Esophagus muscularis mucosa (tissue), 4 donors: Measurements from ENCODE around the gene SNX15. TPM values are rescaled to one million over a fixed set of nuclear protein-coding genes. Genes with fewer than 3 reads are reported as not detected.

Experiments used
- DNase-seq: peaks from one replicate; pipeline ENCODE4 v3.0.0-alpha.2; 2017; ENCODE audit errors: extremely low spot score
- H3K27ac ChIP-seq, 4 donors: fragments of 200-600 bp; sonication (generic); replicated peaks in 1 of 4; 1 replicate in 3 of 4; 2 replicates in 1 of 4; pipeline ENCODE4 v1.5.1; 2016 to 2019; ENCODE audit warnings: mild to moderate bottlenecking in 1 of 4
- H3K27me3 ChIP-seq, 4 donors: fragments of 200-600 bp; sonication (generic); one replicate each; pipeline versions ENCODE4 v1.5.1 to v1.6.0; 2016 to 2019
- H3K36me3 ChIP-seq, 4 donors: fragments of 200-600 bp; sonication (generic); one replicate each; pipeline ENCODE4 v1.5.1; 2016 to 2019
- H3K4me1 ChIP-seq, 4 donors: fragments of 200-600 bp; sonication (generic); one replicate each; pipeline ENCODE4 v1.5.1; 2016 to 2019
- H3K4me3 ChIP-seq, 4 donors: fragments of 200-600 bp; sonication (generic); 1 replicate in 2 of 4; 2 replicates in 2 of 4; pipeline ENCODE4 v1.5.1; 2016 to 2019; ENCODE audit warnings: mild to moderate bottlenecking in 4 of 4, moderate library complexity in 1 of 4
- H3K9me3 ChIP-seq, 4 donors: fragments of 200-600 bp; sonication (generic); 1 replicate in 3 of 4; 2 replicates in 1 of 4; pipeline ENCODE4 v1.5.1; 2016 to 2019
- CTCF ChIP-seq, 3 experiments: fragments of 200-600 bp in 2 of 3; fragments of 450-650 bp in 1 of 3; sonication (generic) in 2 of 3; IDR thresholded peaks; one replicate each; pipeline ENCODE4 v1.5.1; 2017 to 2019; ENCODE audit warnings: antibody characterized with exemption in 3 of 3, mild to moderate bottlenecking in 2 of 3, moderate library complexity in 1 of 3
- EP300 ChIP-seq: sonication (generic); formaldehyde crosslinking; IDR thresholded peaks from one replicate; pipeline ENCODE4 v1.6.1; 2017; ENCODE audit warnings: antibody characterized with exemption
- POLR2A ChIP-seq: fragments of 450-650 bp; IDR thresholded peaks from one replicate; pipeline ENCODE4 v1.6.1; 2017; ENCODE audit warnings: antibody characterized with exemption, moderate library complexity, mild to moderate bottlenecking, low read depth
- POLR2AphosphoS5 ChIP-seq, 2 donors: sonication (generic); formaldehyde crosslinking; IDR thresholded peaks; one replicate each; pipeline ENCODE4 v1.6.1; 2017; ENCODE audit warnings: antibody characterized with exemption in 2 of 2
- WGBS: methylation state at CpG from one replicate; pipeline ENCODE4 v1.1.5; 2018; 5-methylcytosine and 5-hydroxymethylcytosine counted together
- intact Hi-C: fragments of 100-400 bp; cut with DNase I; formaldehyde crosslinking; loops from one replicate; pipeline ENCODE4 v1.15.1; 2023
- total RNA-seq, 4 donors: library from RNA; depleted of rRNA; stranded (reverse); fragments of >200 nt; gene quantifications; one replicate each; pipeline versions ENCODE4 v1.1.0 to v1.2.1, GENCODE V29; 2016

Gene SNX15
- total RNA-seq, 4 donors from 2014 or later = 21.2 to 57.1 (median 33.1) TPM

- DNase-seq = no peak
- TF ChIP-seq CTCF (IDR thresholded peaks at IDR 0.05) = no peak
- TF ChIP-seq EP300 = no peak
- no peak for TF ChIP-seq POLR2A
- TF ChIP-seq POLR2AphosphoS5 (IDR thresholded peaks at IDR 0.05) = no peak
- Histone ChIP-seq H3K27ac (no peak overlapping the region), H3K36me3 (peaks cover 8 to 49% (median 33%) of the 10 kb centered on the region in 4 donors), H3K27me3 (no peaks in the 10 kb centered on the region), H3K4me3 (no peak overlapping the region), H3K4me1 (peaks cover 29 to 60% (median 44%) of the 10 kb centered on the region in 4 donors), H3K9me3 (no peaks in the 10 kb centered on the region)
- WGBS = 88% methylated on average over 6 of the region's 6 CpGs
- intact Hi-C loops = no loop called here
Measured at GRCh38 chr11:65042891-65043290, 15.7 kb downstream of the SNX15 start.

- Histone ChIP-seq H3K4me1 (peaks cover 35 to 67% (median 50%) of the 10 kb centered on the region in 4 donors), H3K27me3 (no peaks in the 10 kb centered on the region), H3K4me3 (no peak overlapping the region), H3K27ac (no peak overlapping the region), H3K36me3 (peaks cover 0 to 38% (median 24%) of the 10 kb centered on the region in 4 donors), H3K9me3 (no peaks in the 10 kb centered on the region)
- WGBS = 52% methylated on average over 8 of the region's 23 CpGs
- intact Hi-C loops = no loop called here
- TF ChIP-seq CTCF (IDR thresholded peaks at IDR 0.05) (no peak), POLR2A (no peak), POLR2AphosphoS5 (IDR thresholded peaks at IDR 0.05) (no peak)
- no peak for DNase-seq
Measured at GRCh38 chr11:65043881-65044501, 16.8 kb downstream of the SNX15 start.

GRCh38 chr11:65045061-65045460 is 17.8 kb downstream of the SNX15 start:
- TF ChIP-seq POLR2AphosphoS5 (IDR thresholded peaks at IDR 0.05) (no peak), CTCF (IDR thresholded peaks at IDR 0.05) (no peak), POLR2A (no peak), EP300 (no peak)
- no peak for DNase-seq
- peaks cover 35 to 65% (median 48%) of the 10 kb centered on the region in 4 donors for H3K4me1 ChIP-seq
- 85% methylated on average over 5 of the region's 5 CpGs for WGBS
- no peaks in the 10 kb centered on the region for H3K27me3 ChIP-seq
- H3K9me3 ChIP-seq = no peaks in the 10 kb centered on the region
- peaks cover 0 to 28% (median 17%) of the 10 kb centered on the region in 4 donors for H3K36me3 ChIP-seq
- H3K4me3 ChIP-seq = no peak overlapping the region
- intact Hi-C loops = loop anchor here (5.0 kb wide), 1 partner anchor 37 kb away; the partner anchor contains the start of genes CDCA5 and ZFPL1
- no peak overlapping the region for H3K27ac ChIP-seq

GRCh38 chr11:65045728-65046127 is 18.5 kb downstream of the SNX15 start:
- Histone ChIP-seq H3K27me3 (no peaks in the 10 kb centered on the region), H3K4me1 (peaks cover 29 to 58% (median 42%) of the 10 kb centered on the region in 4 donors), H3K9me3 (no peaks in the 10 kb centered on the region), H3K4me3 (no peak overlapping the region), H3K36me3 (peaks cover 0 to 27% (median 17%) of the 10 kb centered on the region in 4 donors), H3K27ac (no peak overlapping the region)
- DNase-seq = no peak
- no peak for TF ChIP-seq POLR2A
- TF ChIP-seq CTCF (IDR thresholded peaks at IDR 0.05) = no peak
- TF ChIP-seq POLR2AphosphoS5 (IDR thresholded peaks at IDR 0.05) = no peak
- no peak for TF ChIP-seq EP300
- intact Hi-C loops = loop anchor here (5.0 kb wide), 1 partner anchor 37 kb away; the partner anchor contains the start of genes CDCA5 and ZFPL1
- WGBS = no CpG with 5 or more reads among the region's 7 CpGs
